Measurements from ENCODE around the gene SPANXN1. TPM values are rescaled to one million over a fixed set of nuclear protein-coding genes. Genes with fewer than 3 reads are reported as not detected.
"Not testable (repeated sequence)": the region's sequence is repeated elsewhere in the genome, so short reads cannot be mapped to it uniquely, and the experiment has no call there.

The SPANXN1 gene
- total RNA-seq (2022) (not detected in 2 replicates), Bru-seq, nascent RNA (not detected), BruChase-seq, experiment 1, labeled RNA remaining after a 6-hour chase (not detected), BruChase-seq, experiment 2, labeled RNA remaining after a 2-hour chase (not detected)
- long read RNA-seq = 0 reads

GRCh38 chrX:145247203-145247602, at the start of gene SPANXN1:
SPANXN1 (plus strand) TSS chrX:145247503; CDS start chrX:145247587, 84 bp downstream.
- BruUV-seq (replicated peaks); CTCF ChIA-PET; H3K27me3 Mint-ChIP-seq (ENCODE audit: unreplicated experiment); H3K36me3 Mint-ChIP-seq (ENCODE audit: insufficient read depth, unreplicated experiment); H3K27ac Mint-ChIP-seq (ENCODE audit: unreplicated experiment); H3K9me3 Mint-ChIP-seq (ENCODE audit: low read depth, unreplicated experiment); H3K4me1 Mint-ChIP-seq (ENCODE audit: low read depth, unreplicated experiment); intact Hi-C loops (cut with micrococcal nuclease; ENCODE audit: unreplicated experiment); DNase-seq; H3K4me3 Mint-ChIP-seq (ENCODE audit: low read depth, unreplicated experiment): not testable (repeated sequence)

GRCh38 chrX:145199078-145199477, 48.2 kb upstream of the SPANXN1 start:
- peaks cover 14% of the 10 kb centered on the region for H3K9me3 Mint-ChIP-seq (ENCODE audit: low read depth, unreplicated experiment)
- BruUV-seq (replicated peaks) = no TSS peak
- TF ChIP-seq, protein P1, sequence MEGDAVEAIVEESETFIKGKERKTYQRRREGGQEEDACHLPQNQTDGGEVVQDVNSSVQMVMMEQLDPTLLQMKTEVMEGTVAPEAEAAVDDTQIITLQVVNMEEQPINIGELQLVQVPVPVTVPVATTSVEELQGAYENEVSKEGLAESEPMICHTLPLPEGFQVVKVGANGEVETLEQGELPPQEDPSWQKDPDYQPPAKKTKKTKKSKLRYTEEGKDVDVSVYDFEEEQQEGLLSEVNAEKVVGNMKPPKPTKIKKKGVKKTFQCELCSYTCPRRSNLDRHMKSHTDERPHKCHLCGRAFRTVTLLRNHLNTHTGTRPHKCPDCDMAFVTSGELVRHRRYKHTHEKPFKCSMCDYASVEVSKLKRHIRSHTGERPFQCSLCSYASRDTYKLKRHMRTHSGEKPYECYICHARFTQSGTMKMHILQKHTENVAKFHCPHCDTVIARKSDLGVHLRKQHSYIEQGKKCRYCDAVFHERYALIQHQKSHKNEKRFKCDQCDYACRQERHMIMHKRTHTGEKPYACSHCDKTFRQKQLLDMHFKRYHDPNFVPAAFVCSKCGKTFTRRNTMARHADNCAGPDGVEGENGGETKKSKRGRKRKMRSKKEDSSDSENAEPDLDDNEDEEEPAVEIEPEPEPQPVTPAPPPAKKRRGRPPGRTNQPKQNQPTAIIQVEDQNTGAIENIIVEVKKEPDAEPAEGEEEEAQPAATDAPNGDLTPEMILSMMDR (IDR thresholded peaks at IDR 0.05; ENCODE audit: unreplicated experiment) = no peak
- H3K4me3 Mint-ChIP-seq (ENCODE audit: low read depth, unreplicated experiment) = no peak overlapping the region
- CTCF ChIA-PET = no interaction called here
- H3K27ac Mint-ChIP-seq (ENCODE audit: unreplicated experiment) = no peak overlapping the region
- DNase-seq = no peak
- no peaks in the 10 kb centered on the region for H3K36me3 Mint-ChIP-seq (ENCODE audit: insufficient read depth, unreplicated experiment)
- H3K27me3 Mint-ChIP-seq (ENCODE audit: unreplicated experiment) = no peaks in the 10 kb centered on the region
- intact Hi-C loops (cut with micrococcal nuclease; ENCODE audit: unreplicated experiment) = loop anchor here (10.0 kb wide), 1 partner anchor 1414 kb away; no protein-coding TSS in a partner anchor
- no peaks in the 10 kb centered on the region for H3K4me1 Mint-ChIP-seq (ENCODE audit: low read depth, unreplicated experiment)

- no peaks in the 10 kb centered on the region for H3K9me3 Mint-ChIP-seq (ENCODE audit: low read depth, unreplicated experiment)
- no peak overlapping the region for H3K4me3 Mint-ChIP-seq (ENCODE audit: low read depth, unreplicated experiment)
- H3K27me3 Mint-ChIP-seq (ENCODE audit: unreplicated experiment) = no peaks in the 10 kb centered on the region
- DNase-seq = peak; percentile 2
- no peaks in the 10 kb centered on the region for H3K36me3 Mint-ChIP-seq (ENCODE audit: insufficient read depth, unreplicated experiment)
- CTCF ChIA-PET = no interaction called here
- no peaks in the 10 kb centered on the region for H3K4me1 Mint-ChIP-seq (ENCODE audit: low read depth, unreplicated experiment)
- no TSS peak for BruUV-seq (replicated peaks)
- TF ChIP-seq, protein P1 (IDR thresholded peaks at IDR 0.05; ENCODE audit: unreplicated experiment) = no peak
- no peak overlapping the region for H3K27ac Mint-ChIP-seq (ENCODE audit: unreplicated experiment)
- intact Hi-C loops (cut with micrococcal nuclease; ENCODE audit: unreplicated experiment) = no loop called here
Measured at GRCh38 chrX:145213504-145213903, 33.8 kb upstream of the SPANXN1 start.

DNA sequence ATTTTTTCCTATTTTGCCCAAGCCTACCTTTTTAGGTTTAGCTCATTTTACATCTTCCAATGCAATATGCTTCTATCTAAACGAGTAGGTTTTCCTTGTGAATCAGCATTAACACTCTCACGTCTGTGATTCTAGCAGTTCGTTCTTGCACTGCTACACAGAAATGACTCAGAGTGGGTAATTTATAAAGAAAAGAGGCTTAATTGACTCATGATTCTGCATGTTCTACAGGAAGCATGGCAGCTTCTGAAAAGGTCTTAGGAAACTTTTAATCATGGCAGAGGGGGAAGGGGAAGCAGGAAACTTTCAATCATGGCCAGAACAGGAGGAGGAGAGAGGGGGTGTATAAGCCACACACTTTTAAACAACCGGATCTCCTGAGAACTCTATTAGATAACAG, 44.9 kb downstream of the SPANXN1 start:
- TF ChIP-seq, protein P1 (IDR thresholded peaks at IDR 0.05; ENCODE audit: unreplicated experiment) = no peak
- Mint-ChIP-seq H3K27me3 (ENCODE audit: unreplicated experiment) (no peaks in the 10 kb centered on the region), H3K4me3 (ENCODE audit: low read depth, unreplicated experiment) (no peak overlapping the region), H3K9me3 (ENCODE audit: low read depth, unreplicated experiment) (peaks cover 6% of the 10 kb centered on the region), H3K27ac (ENCODE audit: unreplicated experiment) (no peak overlapping the region), H3K4me1 (ENCODE audit: low read depth, unreplicated experiment) (no peaks in the 10 kb centered on the region), H3K36me3 (ENCODE audit: insufficient read depth, unreplicated experiment) (no peaks in the 10 kb centered on the region)
- intact Hi-C loops (cut with micrococcal nuclease; ENCODE audit: unreplicated experiment) = no loop called here
- CTCF ChIA-PET = no interaction called here
- BruUV-seq (replicated peaks) = no TSS peak
- DNase-seq = no peak

All from Calu3 (cell line).